ENCODE data around the gene ASCL2. TPM values are rescaled to one million over a fixed set of nuclear protein-coding genes. Genes with fewer than 3 reads are reported as not detected.

Gene ASCL2
- total and polyA plus RNA-seq, 2 of the 4 experiments (the other 2 are of a cell fraction) = not detected

GRCh38 chr11:2222451-2222850, 47.9 kb downstream of the ASCL2 start:
- Histone ChIP-seq H4K20me1 (ENCODE audit: insufficient read depth, low read length) (no peaks in the 10 kb centered on the region; the same call in 1 of the 2 replicates), H2BK15ac (ENCODE audit: low read depth, low read length) (no peak overlapping the region), H2BK120ac (ENCODE audit: low read depth, low read length) (no peak overlapping the region), H2AK5ac (ENCODE audit: low read depth, low read length) (no peak overlapping the region), H3K4me2 (ENCODE audit: low read depth, low read length) (no peak overlapping the region), H2BK5ac (ENCODE audit: low read depth, low read length, poor library complexity, severe bottlenecking) (no peak overlapping the region), H3K14ac (replicated peaks; ENCODE audit: low read depth, low read length) (no peak overlapping the region), H3K56ac (ENCODE audit: extremely low read depth, insufficient read depth, low read length) (no peak overlapping the region), H4K91ac (ENCODE audit: insufficient read depth, low read depth, low read length) (no peak overlapping the region), H3K27me3 (ENCODE audit: control insufficient read depth, insufficient read depth, low read length) (peaks cover 24% of the 10 kb centered on the region), H3K18ac (ENCODE audit: low read depth, low read length) (no peak overlapping the region), H3K4me1 (ENCODE audit: control insufficient read depth, insufficient read depth, low read length) (no peaks in the 10 kb centered on the region), H3K4ac (ENCODE audit: low read depth, low read length) (no peak overlapping the region), H4K8ac (ENCODE audit: low read depth in 2 of 2, low read length in 2 of 2) (no peak overlapping the region), H2AFZ (replicated peaks; ENCODE audit: low read length, poor library complexity) (no peak overlapping the region), H3K79me1 (ENCODE audit: low read depth in 1 of 2, low read length in 2 of 2) (no peaks in the 10 kb centered on the region), H3K9me3 (ENCODE audit: control insufficient read depth, insufficient read depth, low read length) (no peaks in the 10 kb centered on the region), H3K36me3 (ENCODE audit: control insufficient read depth, insufficient read depth, low read length) (no peaks in the 10 kb centered on the region), H3K9ac (ENCODE audit: low read depth, low read length) (no peak overlapping the region), H2BK20ac (ENCODE audit: low read depth, low read length) (no peak overlapping the region), H3K9me1 (ENCODE audit: insufficient read depth, low read length) (no peaks in the 10 kb centered on the region), H4K5ac (ENCODE audit: low read depth, low read length) (no peak overlapping the region), H2AK9ac (replicated peaks; ENCODE audit: low read depth, low read length, poor library complexity) (no peak overlapping the region), H3K27ac (ENCODE audit: insufficient read depth, low read length) (no peak overlapping the region), H3K23ac (ENCODE audit: low read depth, low read length) (no peak overlapping the region), H3K4me3 (ENCODE audit: insufficient read depth, low read depth, low read length) (no peak overlapping the region)
- intact Hi-C loops (cut with micrococcal nuclease) (no loop called here), in situ Hi-C loops (cut with MboI; ENCODE audit: low sequenced_read_pairs) (no loop called here), dilution Hi-C loops (cut with HindIII; ENCODE audit: low sequenced_read_pairs, unreplicated experiment) (no loop called here)
- POLR2A ChIA-PET (ENCODE audit: unreplicated experiment) = no interaction called here
- DNase-seq (no peak), ATAC-seq (ENCODE audit: low read depth) (no peak)
- no TSS peak for BruUV-seq (replicated peaks)
- no CpG with 5 or more reads among the region's 4 CpGs for WGBS, 2 experiments (ENCODE audit: extremely low coverage in 2 of 2, insufficient read length in 1 of 2)
- CTCF ChIA-PET = no interaction called here
- TF ChIP-seq RAD21 (IDR thresholded peaks at IDR 0.05; ENCODE audit: low read length) = no peak
- TF ChIP-seq FOS (IDR thresholded peaks at IDR 0.05; ENCODE audit: low read depth, low read length) = no peak
- no peak for TF ChIP-seq MAFK (IDR thresholded peaks at IDR 0.05; ENCODE audit: low read depth, low read length)

All from IMR-90 (cell line).